ENCODE measurements around the gene OLFM2. TPM values are rescaled to one million over a fixed set of nuclear protein-coding genes. Genes with fewer than 3 reads are reported as not detected.

The OLFM2 gene
- total and polyA plus RNA-seq, 9 of the 15 experiments (the other 6 are each of a cell fraction or from before 2014, with no cell fraction given), result 0.10 to 0.33 (median 0.23) TPM; not detected in 4

- Histone ChIP-seq H2AFZ (ENCODE audit: low read depth, low read length) (no peak overlapping the region), H3K9me1 (ENCODE audit: control insufficient read depth, insufficient read depth, low read length) (no peaks in the 10 kb centered on the region), H3K36me3 (ENCODE audit: control insufficient read depth, insufficient read depth, low read length) (peaks cover 40% of the 10 kb centered on the region; the same call in 2 of the 3 replicates), H4K20me1 (replicated peaks; ENCODE audit: control insufficient read depth, insufficient read depth, low read length) (no peaks in the 10 kb centered on the region), H3K79me2 (ENCODE audit: control insufficient read depth, insufficient read depth, low read length) (no peaks in the 10 kb centered on the region), H3K9ac (ENCODE audit: insufficient read depth in 1 of 2, low read depth in 2 of 2, low read length in 2 of 2) (no peak overlapping the region), H3K4me3 (no peak overlapping the region), H3K27ac (ENCODE audit: extremely low read depth, low read depth, low read length) (no peak overlapping the region), H3K4me1 (replicated peaks in 1 of 2; ENCODE audit: control insufficient read depth in 2 of 2, insufficient read depth in 2 of 2, low read length in 2 of 2) (peaks cover 0 to 5% of the 10 kb centered on the region in 2 experiments; a peak in 1 of 5 replicates), H3K4me2 (ENCODE audit: insufficient read depth, low read length) (no peak overlapping the region), H3K9me3 (replicated peaks; ENCODE audit: control insufficient read depth, insufficient read depth, low read depth, low read length) (no peaks in the 10 kb centered on the region), H3K27me3 (ENCODE audit: control insufficient read depth in 2 of 2, insufficient read depth in 2 of 2, low read length in 2 of 2) (no peaks in the 10 kb centered on the region)
- in situ Hi-C loops (cut with MboI) (no loop called here), intact Hi-C loops (cut with micrococcal nuclease) (no loop called here)
- FAIRE-seq (no peak), ATAC-seq (no peak), DNase-seq (ENCODE audit: extremely low read depth in 1 of 4, low spot score in 3 of 4) (no peak)
- 86% methylated on average over 3 of the region's 3 CpGs for WGBS (ENCODE audit: insufficient coverage, low coverage, missing lambda C conversion rate)
- no peak for TF ChIP-seq YY1 (IDR thresholded peaks at IDR 0.05; ENCODE audit: borderline replicate concordance in 1 of 3, control insufficient read depth in 1 of 3, extremely low read depth in 1 of 3, insufficient read depth in 3 of 3, insufficient read length in 1 of 3, insufficient replicate concordance in 2 of 3, low read depth in 1 of 3, low read length in 2 of 3)
- no peak for TF ChIP-seq ZNF830 (CRISPR knock-in tag; IDR thresholded peaks at IDR 0.05)
- TF ChIP-seq IRF2 (CRISPR knock-in tag; IDR thresholded peaks at IDR 0.05), result no peak
- no peak for TF ChIP-seq ZBTB5 (IDR thresholded peaks at IDR 0.05)
- TF ChIP-seq MLX (CRISPR knock-in tag; conservative IDR thresholded peaks at IDR 0.05), result no peak
- TF ChIP-seq ELK3 (CRISPR knock-in tag; IDR thresholded peaks at IDR 0.05), result no peak
- TF ChIP-seq MIER1 (IDR thresholded peaks at IDR 0.05; ENCODE audit: low read depth), result no peak
- no peak for TF ChIP-seq ADNP (tag; IDR thresholded peaks at IDR 0.05)
- TF ChIP-seq SRSF7 (optimal IDR thresholded peaks at IDR 0.05; ENCODE audit: low read depth, low read length), result no peak
- TF ChIP-seq PPARD (CRISPR knock-in tag; IDR thresholded peaks at IDR 0.05), result no peak
- TF ChIP-seq DLX4 (CRISPR knock-in tag; IDR thresholded peaks at IDR 0.05), result no peak
- TF ChIP-seq SRF (CRISPR knock-in tag; IDR thresholded peaks at IDR 0.05), result no peak
- TF ChIP-seq HSF4 (CRISPR knock-in tag; IDR thresholded peaks at IDR 0.05; ENCODE audit: borderline replicate concordance), result no peak
- no peak for TF ChIP-seq JUN (IDR thresholded peaks at IDR 0.05; ENCODE audit: borderline replicate concordance, low read depth, low read length)
- no peak for TF ChIP-seq JUN (CRISPR knock-in tag; IDR thresholded peaks at IDR 0.05; ENCODE audit: borderline replicate concordance)
- no peak for TF ChIP-seq CTCF (IDR thresholded peaks at IDR 0.05 in 2 of 3, conservative IDR thresholded peaks at IDR 0.05 in 1 of 3; ENCODE audit: insufficient read depth in 2 of 3, low read depth in 1 of 3, low read length in 3 of 3)
- POLR2A ChIA-PET, result interaction anchor here (0.5 to 0.6 kb wide), 4 partner anchors 10 to 1625 kb away, joined by 3 to 4 read pairs (median 4); no protein-coding TSS in a partner anchor
- no TSS peak for BruUV-seq (replicated peaks)
- CTCF ChIA-PET (ENCODE audit: low intra/inter-chr PET ratio), result no interaction called here
Measured at GRCh38 chr19:9806803-9807202, 129.5 kb downstream of the OLFM2 start.
